CD4-positive, alpha-beta memory T cell (primary cell): ENCODE data around the gene RABGAP1L. TPM values are rescaled to one million over a fixed set of nuclear protein-coding genes. Genes with fewer than 3 reads are reported as not detected.
A peak's percentile ranks its signal among the peaks of the same experiment; 100 is the strongest.

Experiments used
- CTCF ChIA-PET: fragments of 350-600 bp; sonication (Branson Sonifier 250); formaldehyde crosslinking; loops from one replicate; lab custom pipeline; 2021; ENCODE audit warnings: inconsistent platforms; ENCODE audit not compliant: partially characterized antibody; lab: Charles Lee
- POLR2A ChIA-PET: fragments of 350-600 bp; sonication (Branson Sonifier 250); formaldehyde crosslinking; loops from one replicate; lab custom pipeline; 2021; ENCODE audit not compliant: partially characterized antibody; lab: Charles Lee
- DNase-seq, 5 donors: peaks; one replicate each; pipeline versions ENCODE4 v3.0.0 to v3.0.0-alpha.2; 2020 to 2022; ENCODE audit warnings: mixed read lengths in 1 of 5
- H3K27ac ChIP-seq: one replicate; pipeline ENCODE4 v1.7.0; 2013; ENCODE audit warnings: low read depth, low read length
- H3K27me3 ChIP-seq: 2 replicates; pipeline ENCODE4 v1.7.0; 2013; ENCODE audit warnings: mild to moderate bottlenecking, low read length, moderate library complexity; ENCODE audit not compliant: insufficient read depth
- H3K36me3 ChIP-seq: 2 replicates; pipeline ENCODE4 v1.7.0; 2013; ENCODE audit warnings: mild to moderate bottlenecking, low read length, moderate library complexity; ENCODE audit not compliant: insufficient read depth
- H3K4me1 ChIP-seq: 2 replicates; pipeline ENCODE4 v1.7.0; 2013; ENCODE audit warnings: mild to moderate bottlenecking, low read length, moderate library complexity; ENCODE audit not compliant: insufficient read depth
- H3K4me3 ChIP-seq, 2 donors: one replicate each; pipeline ENCODE4 v1.7.0; 2013; ENCODE audit warnings: low read length in 2 of 2, mild to moderate bottlenecking in 1 of 2
- H3K9me3 ChIP-seq, 2 donors: one replicate each; pipeline ENCODE4 v1.7.0; 2013; ENCODE audit warnings: low read length in 2 of 2, control low read depth in 1 of 2; ENCODE audit not compliant: control insufficient read depth in 1 of 2
- H3K27ac Mint-ChIP-seq, 7 donors: one replicate each; pipeline ENCODE4 v1.8.0; 2020 to 2021; ENCODE audit warnings: mixed read lengths in 7 of 7, mild to moderate bottlenecking in 6 of 7, inconsistent platforms in 3 of 7, moderate library complexity in 3 of 7
- H3K27me3 Mint-ChIP-seq, 2 donors: one replicate each; pipeline ENCODE4 v1.8.0; 2020 to 2021; ENCODE audit warnings: mixed read lengths in 2 of 2
- H3K36me3 Mint-ChIP-seq, 2 donors: one replicate each; pipeline ENCODE4 v1.8.0; 2020 to 2021; ENCODE audit warnings: mixed read lengths in 2 of 2, inconsistent platforms in 1 of 2, mild to moderate bottlenecking in 1 of 2
- H3K4me1 Mint-ChIP-seq, 4 donors: one replicate each; pipeline ENCODE4 v1.8.0; 2020 to 2021; ENCODE audit warnings: mixed read lengths in 4 of 4, mild to moderate bottlenecking in 1 of 4
- H3K4me3 Mint-ChIP-seq, 8 donors: one replicate each; pipeline ENCODE4 v1.8.0; 2020 to 2021; ENCODE audit warnings: mixed read lengths in 8 of 8, mild to moderate bottlenecking in 7 of 8, moderate library complexity in 6 of 8, inconsistent platforms in 3 of 8
- H3K9me3 Mint-ChIP-seq, 8 donors: one replicate each; pipeline ENCODE4 v1.8.0; 2020 to 2021; ENCODE audit warnings: mixed read lengths in 8 of 8, mild to moderate bottlenecking in 5 of 8, inconsistent platforms in 3 of 8, moderate library complexity in 1 of 8
- intact Hi-C: fragments of 100-400 bp; cut with micrococcal nuclease; formaldehyde crosslinking; loops from one replicate; pipeline ENCODE4 v1.15.1; 2023
- polyA plus RNA-seq, 2 donors: library from polyadenylated mRNA; unstranded; fragments of 300-500 nt; fragmentation: Illumina TruSeq; gene quantifications; one replicate each; pipeline ENCODE4 v1.2.3, GENCODE V29; 2021
- total RNA-seq, 2 experiments: library from RNA; stranded (reverse); gene quantifications; one replicate each; pipeline ENCODE4 v1.2.3, GENCODE V29; 2021

The RABGAP1L gene
- total and polyA plus RNA-seq, 4 experiments from 2014 or later, result 75.7 to 114 (median 96.8) TPM

DNA sequence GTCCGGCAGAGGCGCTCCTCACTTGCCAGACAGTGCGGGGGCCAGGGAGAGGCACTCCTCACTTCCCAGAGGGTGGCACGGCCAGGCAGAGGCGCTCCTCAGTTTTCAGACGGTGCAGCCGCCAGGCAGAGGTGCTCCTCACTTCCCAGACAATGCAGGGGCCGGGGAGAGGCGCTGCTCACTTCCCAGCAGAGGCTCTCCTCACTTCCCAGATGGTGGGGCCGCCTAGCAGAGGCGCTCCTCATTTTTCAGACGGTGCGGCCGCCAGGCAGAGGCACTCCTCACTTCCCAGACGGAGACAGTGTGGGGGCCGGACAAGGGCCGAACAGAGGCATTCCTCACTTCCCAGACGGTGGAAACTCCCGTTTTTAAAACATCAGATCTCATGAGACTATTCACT is 602.0 kb downstream of the RABGAP1L start:
- no peaks in the 10 kb centered on the region for H3K4me1 ChIP-seq
- H3K4me3 Mint-ChIP-seq, result no peak overlapping the region
- no peak overlapping the region for H3K27ac Mint-ChIP-seq
- no peaks in the 10 kb centered on the region for H3K27me3 Mint-ChIP-seq
- no peaks in the 10 kb centered on the region for H3K9me3 ChIP-seq
- H3K4me1 Mint-ChIP-seq, result peaks cover 0 to 2% (median 0%) of the 10 kb centered on the region in 4 donors
- no peak overlapping the region for H3K27ac ChIP-seq
- ChIA-PET CTCF (no interaction called here), POLR2A (no interaction called here)
- H3K9me3 Mint-ChIP-seq, result no peaks in the 10 kb centered on the region
- DNase-seq, result no peak
- no peaks in the 10 kb centered on the region for H3K36me3 ChIP-seq
- intact Hi-C loops, result no loop called here
- no peaks in the 10 kb centered on the region for H3K27me3 ChIP-seq
- H3K36me3 Mint-ChIP-seq, result peaks cover 0 to 10% of the 10 kb centered on the region in 2 donors
- no peak overlapping the region for H3K4me3 ChIP-seq

DNA sequence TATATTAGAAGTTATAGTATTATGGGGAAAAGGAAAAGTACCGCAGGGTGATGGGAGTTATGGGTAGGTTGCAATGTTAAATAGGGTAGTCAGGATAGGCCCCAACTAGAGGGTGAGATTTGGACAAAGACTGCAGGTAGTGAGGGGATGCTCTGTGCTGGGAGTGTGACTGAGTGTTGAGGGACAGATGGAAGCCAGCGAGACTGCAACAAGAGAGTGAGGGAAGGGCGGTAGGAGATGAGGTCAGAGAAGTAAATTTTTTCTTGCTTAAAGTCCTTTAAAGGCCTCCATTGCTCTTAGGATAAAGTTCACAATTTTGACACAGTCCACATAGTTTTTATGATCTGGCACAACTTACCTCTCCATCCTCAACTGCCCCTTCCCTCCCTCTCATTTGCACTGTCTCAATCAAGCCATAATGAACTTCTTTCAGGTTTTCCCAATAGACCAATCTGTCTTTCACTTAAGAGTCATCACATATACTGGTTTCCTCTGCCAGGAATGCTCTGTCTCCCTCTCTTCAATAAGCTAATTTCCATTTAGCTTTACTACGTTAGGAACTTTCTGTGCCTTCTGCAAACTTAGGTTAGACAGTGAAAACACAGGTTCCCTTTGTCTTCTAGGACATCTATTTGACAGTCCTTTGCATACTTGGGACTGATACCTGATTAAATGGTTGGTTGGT is 602.7 kb downstream of the RABGAP1L start:
- Histone ChIP-seq H3K9me3 (no peaks in the 10 kb centered on the region), H3K4me1 (no peaks in the 10 kb centered on the region), H3K27ac (no peak overlapping the region), H3K27me3 (no peaks in the 10 kb centered on the region), H3K36me3 (no peaks in the 10 kb centered on the region), H3K4me3 (no peak overlapping the region)
- DNase-seq, result no peak
- peak overlapping the region in 1 of 8 donors; percentile 17 for H3K4me3 Mint-ChIP-seq
- H3K27me3 Mint-ChIP-seq, result no peaks in the 10 kb centered on the region
- intact Hi-C loops, result no loop called here
- H3K9me3 Mint-ChIP-seq, result no peaks in the 10 kb centered on the region
- H3K4me1 Mint-ChIP-seq, result peaks cover 0 to 2% (median 0%) of the 10 kb centered on the region in 4 donors
- H3K36me3 Mint-ChIP-seq, result peaks cover 0 to 10% of the 10 kb centered on the region in 2 donors
- ChIA-PET CTCF (interaction anchor here (0.8 to 1.1 kb wide), 2 partner anchors 9 to 390 kb away, joined by 3 read pairs; no protein-coding TSS in a partner anchor), POLR2A (no interaction called here)
- H3K27ac Mint-ChIP-seq, result peak overlapping the region in 2 of 7 donors; percentile 27 to 57

DNA sequence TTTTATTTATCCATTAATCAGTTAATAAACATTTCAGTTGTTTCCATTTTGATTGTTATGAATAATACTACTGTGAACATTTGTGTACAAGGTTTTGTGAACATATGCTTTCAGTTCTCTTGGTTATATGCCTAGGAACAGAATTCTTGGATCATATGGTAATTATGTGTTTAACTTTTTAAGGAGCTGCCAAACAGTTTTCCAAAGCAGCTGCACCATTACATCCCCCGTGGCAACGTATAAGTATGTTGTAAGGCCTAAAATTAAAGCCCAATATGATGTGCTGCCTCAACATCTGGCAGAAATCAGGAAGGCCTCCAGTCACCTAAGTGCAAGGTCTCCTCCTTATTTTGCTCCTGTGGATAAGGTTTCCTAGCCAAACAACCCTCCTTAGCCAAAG is 604.9 kb downstream of the RABGAP1L start:
- H3K4me1 Mint-ChIP-seq, result peaks cover 0 to 2% (median 0%) of the 10 kb centered on the region in 4 donors
- H3K9me3 ChIP-seq, result no peaks in the 10 kb centered on the region
- no peaks in the 10 kb centered on the region for H3K36me3 ChIP-seq
- H3K4me3 ChIP-seq, result no peak overlapping the region
- POLR2A ChIA-PET, result no interaction called here
- H3K27ac ChIP-seq, result no peak overlapping the region
- CTCF ChIA-PET, result no interaction called here
- H3K27me3 Mint-ChIP-seq, result no peaks in the 10 kb centered on the region
- H3K9me3 Mint-ChIP-seq, result no peaks in the 10 kb centered on the region
- DNase-seq, result no peak
- H3K36me3 Mint-ChIP-seq, result peaks cover 0 to 4% of the 10 kb centered on the region in 2 donors
- H3K27me3 ChIP-seq, result no peaks in the 10 kb centered on the region
- no peak overlapping the region for H3K27ac Mint-ChIP-seq
- no peaks in the 10 kb centered on the region for H3K4me1 ChIP-seq
- intact Hi-C loops, result no loop called here
- no peak overlapping the region for H3K4me3 Mint-ChIP-seq

GRCh38 chr1:174766727-174767126 is 607.4 kb downstream of the RABGAP1L start:
- H3K9me3 Mint-ChIP-seq, result no peaks in the 10 kb centered on the region
- POLR2A ChIA-PET, result no interaction called here
- Histone ChIP-seq H3K27ac (no peak overlapping the region), H3K9me3 (no peaks in the 10 kb centered on the region), H3K4me3 (no peak overlapping the region), H3K4me1 (no peaks in the 10 kb centered on the region), H3K27me3 (no peaks in the 10 kb centered on the region), H3K36me3 (no peaks in the 10 kb centered on the region)
- CTCF ChIA-PET, result interaction anchor here (0.5 to 2.9 kb wide), 3 partner anchors 72 to 358 kb away, joined by 3 to 10 read pairs (median 9); no protein-coding TSS in a partner anchor
- no peaks in the 10 kb centered on the region for H3K27me3 Mint-ChIP-seq
- intact Hi-C loops, result no loop called here
- H3K27ac Mint-ChIP-seq, result no peak overlapping the region
- H3K4me3 Mint-ChIP-seq, result no peak overlapping the region
- no peak for DNase-seq
- peaks cover 0 to 2% of the 10 kb centered on the region in 2 donors for H3K36me3 Mint-ChIP-seq
- H3K4me1 Mint-ChIP-seq, result peaks cover 0 to 5% (median 3%) of the 10 kb centered on the region in 4 donors

- CTCF ChIA-PET, result interaction anchor here (1.0 to 1.8 kb wide), 2 partner anchors 215 to 263 kb away, joined by 3 to 10 read pairs; no protein-coding TSS in a partner anchor
- peaks cover 0 to 5% (median 3%) of the 10 kb centered on the region in 4 donors for H3K4me1 Mint-ChIP-seq
- peak overlapping the region in 2 of 7 donors; percentile 27 to 45 for H3K27ac Mint-ChIP-seq
These were observed 609.2 kb downstream of the RABGAP1L start for GRCh38 chr1:174768516-174768915.

DNA sequence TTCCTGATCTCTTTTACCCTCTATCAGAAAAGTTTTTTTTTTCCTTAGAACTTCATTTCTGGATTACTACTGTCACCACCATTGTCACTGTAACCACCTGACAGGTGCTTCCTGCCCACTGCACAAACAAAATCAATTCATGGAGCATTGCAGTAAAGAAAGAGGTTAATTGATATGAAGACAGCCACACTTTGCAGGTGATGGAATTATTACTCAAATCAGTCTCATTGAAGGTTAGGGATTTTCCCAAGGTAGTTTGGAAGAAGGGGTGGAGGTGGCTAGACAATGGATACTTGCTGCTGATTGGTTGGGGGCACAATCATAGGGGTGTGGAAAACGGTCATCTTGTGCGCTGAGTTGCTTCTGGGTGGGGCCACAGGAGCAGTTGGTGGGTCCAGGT is 609.6 kb downstream of the RABGAP1L start:
- Mint-ChIP-seq H3K4me1 (peaks cover 0 to 5% (median 2%) of the 10 kb centered on the region in 4 donors), H3K9me3 (no peaks in the 10 kb centered on the region), H3K27me3 (no peaks in the 10 kb centered on the region), H3K27ac (peak overlapping the region in 2 of 7 donors; percentile 17 to 27), H3K36me3 (no peaks in the 10 kb centered on the region), H3K4me3 (no peak overlapping the region)
- no peak for DNase-seq
- intact Hi-C loops, result no loop called here
- no peaks in the 10 kb centered on the region for H3K36me3 ChIP-seq
- no peaks in the 10 kb centered on the region for H3K27me3 ChIP-seq
- no peak overlapping the region for H3K27ac ChIP-seq
- no peak overlapping the region for H3K4me3 ChIP-seq
- no peaks in the 10 kb centered on the region for H3K4me1 ChIP-seq
- ChIA-PET POLR2A (interaction anchor here (1.0 kb wide), 1 partner anchor 230 kb away, joined by 9 read pairs; no protein-coding TSS in a partner anchor), CTCF (interaction anchor here (0.8 to 1.1 kb wide), 3 partner anchors 198 to 230 kb away, joined by 3 to 8 read pairs (median 3); partner anchors contain the start of gene CACYBP)
- H3K9me3 ChIP-seq, result no peaks in the 10 kb centered on the region

More at GRCh38 chr1:174768516-174768915, 609.2 kb downstream of the RABGAP1L start:
- no peaks in the 10 kb centered on the region for H3K36me3 ChIP-seq
- H3K36me3 Mint-ChIP-seq, result no peaks in the 10 kb centered on the region
- H3K27ac ChIP-seq, result no peak overlapping the region
- POLR2A ChIA-PET, result no interaction called here
- DNase-seq, result no peak
- H3K4me1 ChIP-seq, result no peaks in the 10 kb centered on the region
- no peaks in the 10 kb centered on the region for H3K27me3 Mint-ChIP-seq
- H3K9me3 Mint-ChIP-seq, result no peaks in the 10 kb centered on the region
- H3K9me3 ChIP-seq, result no peaks in the 10 kb centered on the region
- H3K27me3 ChIP-seq, result no peaks in the 10 kb centered on the region
- H3K4me3 ChIP-seq, result no peak overlapping the region
- H3K4me3 Mint-ChIP-seq, result no peak overlapping the region
- intact Hi-C loops, result no loop called here

DNA sequence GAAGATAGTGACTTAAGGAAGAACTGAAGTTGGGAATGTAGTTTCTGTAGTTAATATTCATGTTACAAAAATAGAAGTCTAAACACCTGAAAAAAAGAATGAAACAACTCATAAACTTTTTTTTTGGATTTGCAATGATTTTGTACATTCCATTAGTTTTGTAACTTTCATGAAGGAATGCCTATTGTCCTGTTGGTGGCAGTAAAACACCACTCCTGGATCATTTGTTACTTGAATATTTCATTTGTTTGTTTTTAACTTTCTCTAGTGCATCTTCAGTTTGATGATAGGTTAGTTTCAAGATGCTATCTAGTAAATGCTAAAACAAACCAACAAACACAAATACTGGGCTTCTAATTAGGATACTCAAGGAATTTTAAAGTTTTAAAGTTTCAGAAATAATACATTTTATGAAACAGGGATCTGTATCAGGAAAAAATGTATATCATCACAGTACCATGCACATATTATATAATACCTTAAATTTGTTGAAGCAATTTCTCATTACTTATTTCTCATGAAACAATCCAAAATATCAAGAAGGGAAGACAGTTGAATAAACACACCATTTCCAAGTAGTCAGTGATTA is 610.7 kb downstream of the RABGAP1L start:
- Histone ChIP-seq H3K4me3 (no peak overlapping the region), H3K4me1 (no peaks in the 10 kb centered on the region), H3K9me3 (no peaks in the 10 kb centered on the region), H3K27ac (no peak overlapping the region), H3K36me3 (no peaks in the 10 kb centered on the region), H3K27me3 (no peaks in the 10 kb centered on the region)
- DNase-seq, result peak; percentile 34 to 55 (median 44)
- ChIA-PET POLR2A (interaction anchor here (0.9 to 2.5 kb wide), 3 partner anchors 213 to 229 kb away, joined by 3 to 10 read pairs (median 9); no protein-coding TSS in a partner anchor), CTCF (interaction anchor here (0.7 to 1.5 kb wide), 8 partner anchors 19 to 355 kb away, joined by 3 to 8 read pairs (median 4); partner anchors contain the start of gene CACYBP)
- no peaks in the 10 kb centered on the region for H3K9me3 Mint-ChIP-seq
- no peak overlapping the region for H3K4me3 Mint-ChIP-seq
- H3K27me3 Mint-ChIP-seq, result no peaks in the 10 kb centered on the region
- H3K36me3 Mint-ChIP-seq, result peaks cover 0 to 4% of the 10 kb centered on the region in 2 donors
- H3K4me1 Mint-ChIP-seq, result peaks cover 0 to 5% (median 2%) of the 10 kb centered on the region in 4 donors
- no peak overlapping the region for H3K27ac Mint-ChIP-seq
- intact Hi-C loops, result loop anchor here (1.0 to 2.0 kb wide), 4 partner anchors 29 to 259 kb away; no protein-coding TSS in a partner anchor
